Vagina (tissue), 2 donors: ENCODE measurements around the gene CAV1.

ENCODE experiments used
- POLR2AphosphoS5 ChIP-seq, 2 donors: sonication (generic); formaldehyde crosslinking; IDR thresholded peaks; one replicate each; pipeline ENCODE4 v1.9.0; 2017; ENCODE audit warnings: antibody characterized with exemption in 2 of 2, mild to moderate bottlenecking in 2 of 2, low read depth in 1 of 2; ENCODE audit not compliant: insufficient read depth in 1 of 2
- TF ChIP-seq, protein P1 (sequence below), 3 experiments: fragments of 450-650 bp in 2 of 3; fragments of 200-600 bp in 1 of 3; sonication (generic) in 1 of 3; IDR thresholded peaks; one replicate each; pipeline ENCODE4 v1.5.1; 2017 to 2019; ENCODE audit warnings: antibody characterized with exemption in 3 of 3, mild to moderate bottlenecking in 2 of 3, moderate library complexity in 2 of 3

DNA sequence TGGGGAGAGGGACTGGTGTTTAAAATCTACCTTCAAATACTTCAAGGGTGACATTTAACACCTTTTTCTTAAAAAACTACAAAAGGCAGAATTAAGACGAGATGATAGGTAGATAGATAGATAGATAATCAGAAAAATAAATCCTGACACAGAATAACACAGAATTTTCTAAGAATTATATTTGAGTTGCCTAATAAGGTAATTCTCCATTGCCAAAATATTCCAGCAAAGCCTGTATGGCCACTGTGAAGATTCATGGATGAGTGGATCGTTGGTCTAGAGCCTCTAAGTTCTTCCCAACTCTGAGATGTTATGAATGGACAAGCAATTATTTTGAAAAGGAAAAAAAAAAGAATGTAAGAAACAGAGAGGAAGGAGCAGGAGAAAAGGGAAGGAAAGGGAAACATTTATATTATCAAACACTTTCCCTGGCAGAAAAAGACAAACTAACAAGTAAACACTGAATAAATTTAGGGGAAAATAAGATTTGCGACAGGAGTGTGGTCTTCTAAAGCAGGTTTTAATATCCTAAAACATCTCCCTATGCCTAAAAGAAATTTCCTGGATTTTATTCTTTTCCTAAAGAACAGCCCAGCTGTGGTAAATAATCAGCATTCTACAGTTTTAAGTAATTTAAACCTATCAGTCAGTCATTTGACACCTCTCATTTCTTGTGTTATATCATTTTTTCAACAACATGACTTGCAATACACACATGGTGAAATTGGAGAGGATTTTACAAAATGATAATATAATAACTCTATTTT, 32.8 kb upstream of the CAV1 start:
- no peak for TF ChIP-seq POLR2AphosphoS5 (IDR thresholded peaks at IDR 0.05; ENCODE audit: insufficient read depth in 1 of 2, low read depth in 1 of 2)
- TF ChIP-seq, protein P1, sequence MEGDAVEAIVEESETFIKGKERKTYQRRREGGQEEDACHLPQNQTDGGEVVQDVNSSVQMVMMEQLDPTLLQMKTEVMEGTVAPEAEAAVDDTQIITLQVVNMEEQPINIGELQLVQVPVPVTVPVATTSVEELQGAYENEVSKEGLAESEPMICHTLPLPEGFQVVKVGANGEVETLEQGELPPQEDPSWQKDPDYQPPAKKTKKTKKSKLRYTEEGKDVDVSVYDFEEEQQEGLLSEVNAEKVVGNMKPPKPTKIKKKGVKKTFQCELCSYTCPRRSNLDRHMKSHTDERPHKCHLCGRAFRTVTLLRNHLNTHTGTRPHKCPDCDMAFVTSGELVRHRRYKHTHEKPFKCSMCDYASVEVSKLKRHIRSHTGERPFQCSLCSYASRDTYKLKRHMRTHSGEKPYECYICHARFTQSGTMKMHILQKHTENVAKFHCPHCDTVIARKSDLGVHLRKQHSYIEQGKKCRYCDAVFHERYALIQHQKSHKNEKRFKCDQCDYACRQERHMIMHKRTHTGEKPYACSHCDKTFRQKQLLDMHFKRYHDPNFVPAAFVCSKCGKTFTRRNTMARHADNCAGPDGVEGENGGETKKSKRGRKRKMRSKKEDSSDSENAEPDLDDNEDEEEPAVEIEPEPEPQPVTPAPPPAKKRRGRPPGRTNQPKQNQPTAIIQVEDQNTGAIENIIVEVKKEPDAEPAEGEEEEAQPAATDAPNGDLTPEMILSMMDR (IDR thresholded peaks at IDR 0.05), result no peak
